K562 (cell line): Measurements from ENCODE around the gene SAXO1. TPM values are rescaled to one million over a fixed set of nuclear protein-coding genes. Genes with fewer than 3 reads are reported as not detected.

Experiments used
- ATAC-seq: fragments of 200-7000 bp; cut with Tn5 transposase; 3 replicates; pipeline ENCODE4 v1.9.1; 2020; ENCODE audit warnings: moderate library complexity
- BruUV-seq: library from RNA; stranded (reverse); fragments of 400-500 nt; replicated peaks from 2 replicates; lab custom pipeline; 2021; lab: Mats Ljungman, UMichigan
- CTCF ChIA-PET: fragments of 300-600 bp; formaldehyde crosslinking; extraction: SDS; loops from one replicate; lab custom pipeline; 2021; ENCODE audit warnings: low intra/inter-chr PET ratio; lab: Yijun Ruan, JAX
- POLR2A ChIA-PET: fragments of 300-600, 350-650 bp; sonication (Branson Sonifier 250); formaldehyde crosslinking; extraction: SDS; loops from one replicate; lab custom pipeline; 2021; ENCODE audit warnings: antibody characterized with exemption, inconsistent platforms; lab: Yijun Ruan, JAX
- DNase-seq, 4 experiments: peaks; one replicate each; pipeline versions ENCODE4 v3.0.0 to v3.0.0-alpha.2; 2011 to 2018; ENCODE audit warnings: low spot score in 3 of 4, mixed read lengths in 3 of 4; ENCODE audit errors: extremely low read depth in 1 of 4
- FAIRE-seq: peaks from 2 replicates; lab custom pipeline; 2011; peaks lifted over from hg19 to GRCh38; lab: Jason Lieb, UNC
- H2AFZ ChIP-seq: 2 replicates; pipeline ENCODE4 v1.6.0; 2011; ENCODE audit warnings: low read depth, low read length, control low read depth, inconsistent platforms
- H3K27ac ChIP-seq: fragments of 200-600 bp; 3 replicates; pipeline ENCODE4 v1.8.0; 2011; ENCODE audit warnings: low read depth, mild to moderate bottlenecking, control low read depth, inconsistent platforms, low read length, moderate library complexity, mixed read lengths; ENCODE audit errors: extremely low read depth
- H3K27me3 ChIP-seq, 2 experiments: fragments of 300-600 bp in 1 of 2; 2 replicates in 1 of 2; 3 replicates in 1 of 2; pipeline versions ENCODE4 v1.6.0 to v1.8.0; 2011; ENCODE audit warnings: inconsistent platforms in 2 of 2, low read length in 2 of 2, mild to moderate bottlenecking in 1 of 2, mixed read lengths in 1 of 2, moderate library complexity in 1 of 2; ENCODE audit not compliant: control insufficient read depth in 2 of 2, insufficient read depth in 2 of 2
- H3K36me3 ChIP-seq: fragments of 300-600 bp; 3 replicates; pipeline ENCODE4 v1.8.0; 2011; ENCODE audit warnings: mild to moderate bottlenecking, low read length, inconsistent platforms; ENCODE audit not compliant: control insufficient read depth, insufficient read depth
- H3K4me1 ChIP-seq, 2 experiments: fragments of 200-600 bp in 1 of 2; replicated peaks in 1 of 2; 2 replicates in 1 of 2; 3 replicates in 1 of 2; pipeline versions ENCODE4 v1.5.1 to v1.8.0; 2011; ENCODE audit warnings: inconsistent platforms in 2 of 2, low read length in 2 of 2, mild to moderate bottlenecking in 1 of 2, mixed read lengths in 1 of 2, moderate library complexity in 1 of 2; ENCODE audit not compliant: control insufficient read depth in 2 of 2, insufficient read depth in 2 of 2
- H3K4me2 ChIP-seq: 2 replicates; pipeline ENCODE4 v1.6.1; 2011; ENCODE audit warnings: low read length, control low read depth, inconsistent platforms, mixed read lengths; ENCODE audit not compliant: insufficient read depth
- H3K4me3 ChIP-seq: fragments of 200-600 bp; sonication (generic), shearing (Covaris generic); 2 replicates; pipeline ENCODE4 v1.5.1; 2016; ENCODE audit warnings: control low read depth, inconsistent platforms
- H3K79me2 ChIP-seq: fragments of 200-600 bp; 3 replicates; pipeline ENCODE4 v1.8.0; 2011; ENCODE audit warnings: low read length, inconsistent platforms; ENCODE audit not compliant: control insufficient read depth, insufficient read depth
- H3K9ac ChIP-seq, 2 experiments: 2 replicates each; pipeline versions ENCODE4 v1.6.0 to v1.6.1; 2011; ENCODE audit warnings: low read depth in 2 of 2, low read length in 2 of 2, control low read depth in 1 of 2, inconsistent platforms in 1 of 2, mild to moderate bottlenecking in 1 of 2, mixed read lengths in 1 of 2; ENCODE audit not compliant: insufficient read depth in 1 of 2
- H3K9me1 ChIP-seq: one replicate; pipeline ENCODE4 v1.6.0; 2011; ENCODE audit warnings: inconsistent platforms, mild to moderate bottlenecking, low read length, moderate library complexity; ENCODE audit not compliant: control insufficient read depth, insufficient read depth
- H3K9me3 ChIP-seq: replicated peaks from 2 replicates; pipeline ENCODE4 v1.5.1; 2011; ENCODE audit warnings: low read depth, low read length, inconsistent platforms; ENCODE audit not compliant: control insufficient read depth, insufficient read depth
- H4K20me1 ChIP-seq: replicated peaks from 2 replicates; pipeline ENCODE4 v1.6.1; 2011; ENCODE audit warnings: low read length, inconsistent platforms, mixed read lengths; ENCODE audit not compliant: control insufficient read depth, insufficient read depth
- CSDE1 ChIP-seq, 2 experiments: fragments of 450-650 bp; IDR thresholded peaks; 2 replicates each; pipeline ENCODE4 v1.6.1; 2016; ENCODE audit warnings: mild to moderate bottlenecking in 1 of 2
- EP300 ChIP-seq: IDR thresholded peaks from 2 replicates; pipeline ENCODE4 v1.6.1; 2012; ENCODE audit warnings: low read length, improper control_type of control experiment
- HBP1 ChIP-seq: fragments of 450-650 bp; formaldehyde crosslinking; IDR thresholded peaks from 2 replicates; pipeline ENCODE4 v1.4.0; 2022; ENCODE audit warnings: missing genetic modification characterization
- JUNB ChIP-seq: fragments of 450-650 bp; formaldehyde crosslinking; conservative IDR thresholded peaks from 2 replicates; pipeline ENCODE4 v1.4.0; 2020; ENCODE audit warnings: mild to moderate bottlenecking
- KDM2B ChIP-seq: fragments of 250-450 bp; sonication (Bioruptor Pico); IDR thresholded peaks from 2 replicates; pipeline ENCODE4 v1.8.0; 2021; ENCODE audit warnings: mild to moderate bottlenecking, moderate library complexity
- NKRF ChIP-seq: fragments of 450-650 bp; IDR thresholded peaks from 2 replicates; pipeline ENCODE4 v1.6.1; 2016; ENCODE audit warnings: borderline replicate concordance
- POLR3G ChIP-seq: IDR thresholded peaks from 2 replicates; pipeline ENCODE4 v1.6.1; 2011; ENCODE audit not compliant: insufficient read length, insufficient replicate concordance; ENCODE audit errors: extremely low read depth
- RFX5 ChIP-seq: IDR thresholded peaks from 2 replicates; pipeline ENCODE4 v1.6.1; 2011; ENCODE audit warnings: low read depth, mild to moderate bottlenecking, improper control_type of control experiment, low read length
- SETDB1 ChIP-seq: IDR thresholded peaks from one replicate; pipeline ENCODE4 v1.6.1; 2012; ENCODE audit warnings: low read length, control low read depth, inconsistent platforms
- SNAPC5 ChIP-seq: fragments of 250-450 bp; sonication (Bioruptor Pico); IDR thresholded peaks from 2 replicates; pipeline ENCODE4 v1.8.0; 2021; ENCODE audit warnings: moderate library complexity, mild to moderate bottlenecking, inconsistent platforms
- TCF7 ChIP-seq: sonication (generic); IDR thresholded peaks from 2 replicates; pipeline ENCODE4 v1.6.1; 2016; ENCODE audit warnings: antibody characterized with exemption, borderline replicate concordance
- TCFL5 ChIP-seq: fragments of 250-450 bp; sonication (Bioruptor Pico); conservative IDR thresholded peaks from 2 replicates; pipeline ENCODE4 v1.6.1; 2021; ENCODE audit warnings: mild to moderate bottlenecking, moderate library complexity, matching md5 sums
- ZFX ChIP-seq: sonication (generic); formaldehyde crosslinking; IDR thresholded peaks from 2 replicates; pipeline ENCODE4 v1.8.0; 2022; ENCODE audit warnings: mild to moderate bottlenecking, missing genetic modification reagents, moderate library complexity
- ZNF12 ChIP-seq: sonication (generic); formaldehyde crosslinking; IDR thresholded peaks from 2 replicates; pipeline ENCODE4 v1.4.0; 2020; ENCODE audit warnings: mild to moderate bottlenecking, missing genetic modification reagents
- ZNF644 ChIP-seq: fragments of 200-800 bp; sonication (Bioruptor generic); IDR thresholded peaks from 2 replicates; pipeline ENCODE4 v1.6.1; 2016; ENCODE audit warnings: low read depth, missing genetic modification characterization, missing compliant biosample characterization
- WGBS: fragments of 100-300 bp; shearing (Covaris generic); methylation state at CpG from one replicate; pipeline ENCODE4 v1.1.6; 2016; ENCODE audit warnings: low coverage, mixed read lengths; ENCODE audit not compliant: insufficient coverage; ENCODE audit errors: missing lambda C conversion rate; 5-methylcytosine and 5-hydroxymethylcytosine counted together
- in situ Hi-C: fragments of 300-500 bp; cut with MboI; formaldehyde crosslinking; loops from 4 replicates; pipeline ENCODE4 v1.15.0; 2018; ENCODE audit warnings: inconsistent platforms, mixed read lengths
- intact Hi-C: fragments of 100-400 bp; cut with micrococcal nuclease; formaldehyde crosslinking; loops from 2 replicates; pipeline ENCODE4 v1.14.2; 2022
- polyA plus RNA-seq, 8 experiments: library from polyadenylated mRNA; depleted of rRNA in 4 of 8; stranded (reverse) in 5 of 8; unstranded in 3 of 8; fragments of >200 nt; fragmentation: Nextera tagmentation in 2 of 8; fragmentation: Illumina TruSeq in 1 of 8; extraction: Ambion mirVana in 2 of 8; extraction: Trizol in 1 of 8; gene quantifications; 2 replicates each; pipeline versions ENCODE4 v1.2.1 to v1.2.3, GENCODE V29; 2011 to 2014; ENCODE audit warnings: inconsistent platforms in 1 of 8, missing spikeins in 1 of 8
- total RNA-seq, 7 experiments: library from RNA; depleted of rRNA in 6 of 7; stranded (reverse); fragments of >200 nt in 6 of 7; fragmentation: Illumina TruSeq in 2 of 7; extraction: Trizol in 2 of 7; gene quantifications; 2 replicates each; pipeline versions ENCODE4 v1.2.1 to v1.2.3, GENCODE V29; 2011 to 2021; ENCODE audit warnings: low replicate concordance in 1 of 7
- TF ChIP-seq, protein P1 (sequence below): fragments of 250-450 bp; sonication (Bioruptor Pico); IDR thresholded peaks from 2 replicates; pipeline ENCODE4 v1.8.0; 2021; ENCODE audit warnings: moderate library complexity, mild to moderate bottlenecking, inconsistent platforms

Gene SAXO1
- total and polyA plus RNA-seq, 9 of the 15 experiments (the other 6 are each of a cell fraction or from before 2014, with no cell fraction given) = 0.04 TPM; not detected in 8

GRCh38 chr9:18994263-18994916 is 38.6 kb downstream of the SAXO1 start:
- H3K4me2 ChIP-seq = no peak overlapping the region
- BruUV-seq = no TSS peak
- no peaks in the 10 kb centered on the region for H3K79me2 ChIP-seq
- H3K9ac ChIP-seq = no peak overlapping the region
- FAIRE-seq (no peak), ATAC-seq (no peak), DNase-seq (no peak)
- H3K4me1 ChIP-seq = no peaks in the 10 kb centered on the region
- ChIA-PET POLR2A (interaction anchor here (0.7 kb wide), 1 partner anchor 10 kb away, joined by 3 read pairs; no protein-coding TSS in a partner anchor), CTCF (no interaction called here)
- no peaks in the 10 kb centered on the region for H3K36me3 ChIP-seq
- no peaks in the 10 kb centered on the region for H3K27me3 ChIP-seq
- H3K4me3 ChIP-seq = no peak overlapping the region
- intact Hi-C loops (no loop called here), in situ Hi-C loops (no loop called here)
- 1% methylated on average over 9 of the region's 10 CpGs for WGBS
- H3K9me1 ChIP-seq = no peaks in the 10 kb centered on the region
- no peak overlapping the region for H3K27ac ChIP-seq
- no peak overlapping the region for H2AFZ ChIP-seq
- no peaks in the 10 kb centered on the region for H3K9me3 ChIP-seq
- H4K20me1 ChIP-seq = no peaks in the 10 kb centered on the region
- TF ChIP-seq HBP1 (CRISPR knock-in tag) = no peak
- no peak for TF ChIP-seq SETDB1
- no peak for TF ChIP-seq TCF7
- no peak for TF ChIP-seq RFX5
- TF ChIP-seq ZNF12 (CRISPR knock-in tag) = no peak
- TF ChIP-seq KDM2B (CRISPR knock-in tag) = no peak
- no peak for TF ChIP-seq TCFL5 (CRISPR knock-in tag)
- no peak for TF ChIP-seq CSDE1 (IDR thresholded peaks at IDR 0.05)
- TF ChIP-seq, protein P1, sequence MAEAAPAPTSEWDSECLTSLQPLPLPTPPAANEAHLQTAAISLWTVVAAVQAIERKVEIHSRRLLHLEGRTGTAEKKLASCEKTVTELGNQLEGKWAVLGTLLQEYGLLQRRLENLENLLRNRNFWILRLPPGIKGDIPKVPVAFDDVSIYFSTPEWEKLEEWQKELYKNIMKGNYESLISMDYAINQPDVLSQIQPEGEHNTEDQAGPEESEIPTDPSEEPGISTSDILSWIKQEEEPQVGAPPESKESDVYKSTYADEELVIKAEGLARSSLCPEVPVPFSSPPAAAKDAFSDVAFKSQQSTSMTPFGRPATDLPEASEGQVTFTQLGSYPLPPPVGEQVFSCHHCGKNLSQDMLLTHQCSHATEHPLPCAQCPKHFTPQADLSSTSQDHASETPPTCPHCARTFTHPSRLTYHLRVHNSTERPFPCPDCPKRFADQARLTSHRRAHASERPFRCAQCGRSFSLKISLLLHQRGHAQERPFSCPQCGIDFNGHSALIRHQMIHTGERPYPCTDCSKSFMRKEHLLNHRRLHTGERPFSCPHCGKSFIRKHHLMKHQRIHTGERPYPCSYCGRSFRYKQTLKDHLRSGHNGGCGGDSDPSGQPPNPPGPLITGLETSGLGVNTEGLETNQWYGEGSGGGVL = no peak
- no peak for TF ChIP-seq JUNB (CRISPR knock-in tag)
- TF ChIP-seq NKRF = no peak
- TF ChIP-seq EP300 = no peak
- no peak for TF ChIP-seq ZFX (CRISPR knock-in tag)
- no peak for TF ChIP-seq POLR3G
- TF ChIP-seq SNAPC5 (CRISPR knock-in tag) = no peak
- TF ChIP-seq ZNF644 (tag) = no peak
